Calu3 (cell line): Measurements from ENCODE around the gene ABLIM2. TPM values are rescaled to one million over a fixed set of nuclear protein-coding genes. Genes with fewer than 3 reads are reported as not detected.
"Not testable (repeated sequence)": the region's sequence is repeated elsewhere in the genome, so short reads cannot be mapped to it uniquely, and the experiment has no call there.

Experiments
- BruUV-seq: library from RNA; stranded (reverse); fragments of 400-500 nt; replicated peaks from 2 replicates; lab custom pipeline; 2021; lab: Mats Ljungman, UMichigan
- CTCF ChIA-PET: fragments of 300-600 bp; sonication (Branson Sonifier 250); formaldehyde crosslinking; loops from one replicate; lab custom pipeline; 2022; ENCODE audit warnings: antibody characterized with exemption; lab: Charles Lee
- DNase-seq: peaks from one replicate; pipeline ENCODE4 v3.0.0; 2022
- H3K27ac Mint-ChIP-seq: one replicate; pipeline ENCODE4 v1.8.0; 2022; ENCODE audit warnings: mixed read lengths; ENCODE audit not compliant: unreplicated experiment
- H3K27me3 Mint-ChIP-seq: one replicate; pipeline ENCODE4 v1.8.0; 2022; ENCODE audit warnings: mixed read lengths; ENCODE audit not compliant: unreplicated experiment
- H3K36me3 Mint-ChIP-seq: one replicate; pipeline ENCODE4 v1.8.0; 2022; ENCODE audit warnings: mild to moderate bottlenecking, moderate library complexity, mixed read lengths; ENCODE audit not compliant: insufficient read depth, unreplicated experiment
- H3K4me1 Mint-ChIP-seq: one replicate; pipeline ENCODE4 v1.8.0; 2022; ENCODE audit warnings: mild to moderate bottlenecking, low read depth, mixed read lengths; ENCODE audit not compliant: unreplicated experiment
- H3K4me3 Mint-ChIP-seq: one replicate; pipeline ENCODE4 v1.8.0; 2022; ENCODE audit warnings: mild to moderate bottlenecking, low read depth, moderate library complexity, mixed read lengths; ENCODE audit not compliant: unreplicated experiment
- H3K9me3 Mint-ChIP-seq: one replicate; pipeline ENCODE4 v1.8.0; 2022; ENCODE audit warnings: low read depth, mixed read lengths; ENCODE audit not compliant: unreplicated experiment
- intact Hi-C: fragments of 100-400 bp; cut with micrococcal nuclease; formaldehyde crosslinking; loops from one replicate; pipeline ENCODE4 v1.10.0; 2022; ENCODE audit not compliant: unreplicated experiment
- total RNA-seq: library from RNA; stranded (reverse); gene quantifications from 2 replicates; pipeline ENCODE4 v1.2.3, GENCODE V29; 2022
- TF ChIP-seq, protein P1 (sequence below): fragments of 200-600 bp; IDR thresholded peaks from one replicate; pipeline ENCODE4 v1.8.0; 2022; ENCODE audit warnings: antibody characterized with exemption; ENCODE audit not compliant: unreplicated experiment

The ABLIM2 gene
- total RNA-seq, 1 experiment from 2014 or later: 1.0 TPM

GRCh38 chr4:7945709-7946380 lies 212.8 kb downstream of the ABLIM2 start:
- Mint-ChIP-seq H3K36me3 (peaks cover 12% of the 10 kb centered on the region), H3K27ac (no peak overlapping the region), H3K9me3 (no peaks in the 10 kb centered on the region), H3K4me3 (no peak overlapping the region), H3K27me3 (no peaks in the 10 kb centered on the region), H3K4me1 (peaks cover 48% of the 10 kb centered on the region)
- intact Hi-C loops: no loop called here
- TF ChIP-seq, protein P1, sequence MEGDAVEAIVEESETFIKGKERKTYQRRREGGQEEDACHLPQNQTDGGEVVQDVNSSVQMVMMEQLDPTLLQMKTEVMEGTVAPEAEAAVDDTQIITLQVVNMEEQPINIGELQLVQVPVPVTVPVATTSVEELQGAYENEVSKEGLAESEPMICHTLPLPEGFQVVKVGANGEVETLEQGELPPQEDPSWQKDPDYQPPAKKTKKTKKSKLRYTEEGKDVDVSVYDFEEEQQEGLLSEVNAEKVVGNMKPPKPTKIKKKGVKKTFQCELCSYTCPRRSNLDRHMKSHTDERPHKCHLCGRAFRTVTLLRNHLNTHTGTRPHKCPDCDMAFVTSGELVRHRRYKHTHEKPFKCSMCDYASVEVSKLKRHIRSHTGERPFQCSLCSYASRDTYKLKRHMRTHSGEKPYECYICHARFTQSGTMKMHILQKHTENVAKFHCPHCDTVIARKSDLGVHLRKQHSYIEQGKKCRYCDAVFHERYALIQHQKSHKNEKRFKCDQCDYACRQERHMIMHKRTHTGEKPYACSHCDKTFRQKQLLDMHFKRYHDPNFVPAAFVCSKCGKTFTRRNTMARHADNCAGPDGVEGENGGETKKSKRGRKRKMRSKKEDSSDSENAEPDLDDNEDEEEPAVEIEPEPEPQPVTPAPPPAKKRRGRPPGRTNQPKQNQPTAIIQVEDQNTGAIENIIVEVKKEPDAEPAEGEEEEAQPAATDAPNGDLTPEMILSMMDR: no peak
- BruUV-seq: no TSS peak
- CTCF ChIA-PET: no interaction called here
- DNase-seq: no peak

DNA sequence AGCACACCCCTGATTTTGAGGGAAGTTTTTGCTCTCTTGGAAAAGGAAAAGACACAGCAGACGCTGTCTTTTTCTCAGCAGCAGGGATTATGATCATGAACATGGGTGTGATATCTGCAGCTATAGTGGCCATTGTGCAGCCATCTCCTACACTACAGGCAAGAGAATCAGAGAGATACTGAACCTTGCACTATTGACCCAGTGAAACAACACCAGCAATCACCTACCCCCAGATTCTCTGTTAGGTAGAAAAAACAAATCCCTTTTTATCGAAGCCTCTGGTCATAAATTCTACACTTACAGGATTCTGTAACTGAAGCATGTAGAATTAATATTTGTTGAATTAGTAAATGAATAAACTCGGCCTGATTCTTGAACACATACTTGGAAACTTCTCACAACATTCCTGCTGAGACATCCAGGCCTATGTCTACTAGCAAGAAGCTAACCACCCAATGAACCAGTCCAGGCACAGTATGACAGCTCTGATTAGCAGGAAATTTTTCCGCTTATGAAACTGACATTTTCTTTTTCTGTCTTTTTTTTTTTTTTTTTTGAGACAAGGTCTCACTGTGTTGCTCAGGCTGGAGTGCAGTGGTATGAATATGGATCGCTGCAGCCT lies 213.9 kb downstream of the ABLIM2 start:
- H3K36me3 Mint-ChIP-seq: peaks cover 15% of the 10 kb centered on the region
- CTCF ChIA-PET: interaction anchor here (0.6 kb wide), 3 partner anchors 75 to 475 kb away, joined by 3 to 5 read pairs (median 3); no protein-coding TSS in a partner anchor

GRCh38 chr4:7943688-7944087 lies 214.9 kb downstream of the ABLIM2 start:
- CTCF ChIA-PET, H3K27me3 Mint-ChIP-seq, H3K4me3 Mint-ChIP-seq, DNase-seq, H3K9me3 Mint-ChIP-seq, intact Hi-C loops, H3K27ac Mint-ChIP-seq, BruUV-seq: not testable (repeated sequence)
- Mint-ChIP-seq H3K4me1 (peaks cover 40% of the 10 kb centered on the region), H3K36me3 (peaks cover 20% of the 10 kb centered on the region)

More for the DNA sequence above, 213.9 kb downstream of the ABLIM2 start:
- TF ChIP-seq, protein P1: no peak
- H3K4me3 Mint-ChIP-seq: no peak overlapping the region
- H3K27me3 Mint-ChIP-seq: no peaks in the 10 kb centered on the region
- no peak for DNase-seq
- intact Hi-C loops: no loop called here
- peaks cover 51% of the 10 kb centered on the region for H3K4me1 Mint-ChIP-seq
- H3K9me3 Mint-ChIP-seq: no peaks in the 10 kb centered on the region
- H3K27ac Mint-ChIP-seq: no peak overlapping the region
- no TSS peak for BruUV-seq

- no peaks in the 10 kb centered on the region for H3K27me3 Mint-ChIP-seq
- no peaks in the 10 kb centered on the region for H3K9me3 Mint-ChIP-seq
- no peak overlapping the region for H3K4me3 Mint-ChIP-seq
- no peak for DNase-seq
- H3K4me1 Mint-ChIP-seq: peaks cover 37% of the 10 kb centered on the region
- CTCF ChIA-PET: no interaction called here
- no peak overlapping the region for H3K27ac Mint-ChIP-seq
- TF ChIP-seq, protein P1: no peak
- H3K36me3 Mint-ChIP-seq: peaks cover 25% of the 10 kb centered on the region
- intact Hi-C loops: no loop called here
- BruUV-seq: no TSS peak
These were observed 215.4 kb downstream of the ABLIM2 start for GRCh38 chr4:7943211-7943610.
